Measurements from ENCODE around the gene SNX27.
"Not testable (repeated sequence)": the region's sequence is repeated elsewhere in the genome, so short reads cannot be mapped to it uniquely, and the experiment has no call there.

The SNX27 gene

GRCh38 chr1:151653397-151653796, 41.5 kb downstream of the SNX27 start:
- Histone ChIP-seq H3K79me2 (ENCODE audit: control insufficient read depth, low read length) (peaks cover 8% of the 10 kb centered on the region), H3K27ac (ENCODE audit: low read depth, low read length) (no peak overlapping the region), H3K9me2 (replicated peaks; ENCODE audit: control insufficient read depth, low read length) (no peaks in the 10 kb centered on the region), H3K4me3 (ENCODE audit: low read length) (no peak overlapping the region), H3K4me2 (ENCODE audit: low read length) (no peak overlapping the region), H3F3A (ENCODE audit: control insufficient read depth, insufficient read depth) (no peaks in the 10 kb centered on the region), H4K20me1 (ENCODE audit: control insufficient read depth, insufficient read depth, low read depth, low read length) (no peaks in the 10 kb centered on the region), H3K36me3 (ENCODE audit: control insufficient read depth, low read length) (peaks cover 5% of the 10 kb centered on the region), H3K4me1 (ENCODE audit: control insufficient read depth, low read length) (no peaks in the 10 kb centered on the region), H3K27me3 (ENCODE audit: control insufficient read depth, low read length) (no peaks in the 10 kb centered on the region), H3K9me3 (ENCODE audit: control insufficient read depth, insufficient read depth, low read length) (no peaks in the 10 kb centered on the region)
- TF ChIP-seq EZH2phosphoT487 (IDR thresholded peaks at IDR 0.05; ENCODE audit: borderline replicate concordance, low read length): no peak
- TF ChIP-seq, protein P1, sequence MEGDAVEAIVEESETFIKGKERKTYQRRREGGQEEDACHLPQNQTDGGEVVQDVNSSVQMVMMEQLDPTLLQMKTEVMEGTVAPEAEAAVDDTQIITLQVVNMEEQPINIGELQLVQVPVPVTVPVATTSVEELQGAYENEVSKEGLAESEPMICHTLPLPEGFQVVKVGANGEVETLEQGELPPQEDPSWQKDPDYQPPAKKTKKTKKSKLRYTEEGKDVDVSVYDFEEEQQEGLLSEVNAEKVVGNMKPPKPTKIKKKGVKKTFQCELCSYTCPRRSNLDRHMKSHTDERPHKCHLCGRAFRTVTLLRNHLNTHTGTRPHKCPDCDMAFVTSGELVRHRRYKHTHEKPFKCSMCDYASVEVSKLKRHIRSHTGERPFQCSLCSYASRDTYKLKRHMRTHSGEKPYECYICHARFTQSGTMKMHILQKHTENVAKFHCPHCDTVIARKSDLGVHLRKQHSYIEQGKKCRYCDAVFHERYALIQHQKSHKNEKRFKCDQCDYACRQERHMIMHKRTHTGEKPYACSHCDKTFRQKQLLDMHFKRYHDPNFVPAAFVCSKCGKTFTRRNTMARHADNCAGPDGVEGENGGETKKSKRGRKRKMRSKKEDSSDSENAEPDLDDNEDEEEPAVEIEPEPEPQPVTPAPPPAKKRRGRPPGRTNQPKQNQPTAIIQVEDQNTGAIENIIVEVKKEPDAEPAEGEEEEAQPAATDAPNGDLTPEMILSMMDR (IDR thresholded peaks at IDR 0.05; ENCODE audit: low read depth, low read length, poor library complexity, severe bottlenecking): no peak

GRCh38 chr1:151655371-151655770, 43.5 kb downstream of the SNX27 start:
- peaks cover 9% of the 10 kb centered on the region for H3K36me3 ChIP-seq (ENCODE audit: control insufficient read depth, low read length)
- no peak overlapping the region for H3K27ac ChIP-seq (ENCODE audit: low read depth, low read length)
- no peaks in the 10 kb centered on the region for H3F3A ChIP-seq (ENCODE audit: control insufficient read depth, insufficient read depth)
- no peaks in the 10 kb centered on the region for H4K20me1 ChIP-seq (ENCODE audit: control insufficient read depth, insufficient read depth, low read depth, low read length)
- no peak for TF ChIP-seq EZH2phosphoT487 (IDR thresholded peaks at IDR 0.05; ENCODE audit: borderline replicate concordance, low read length)
- TF ChIP-seq, protein P1 (IDR thresholded peaks at IDR 0.05; ENCODE audit: low read depth, low read length, poor library complexity, severe bottlenecking): no peak
- H3K4me3 ChIP-seq (ENCODE audit: low read length): no peak overlapping the region
- H3K79me2 ChIP-seq (ENCODE audit: control insufficient read depth, low read length): peaks cover 8% of the 10 kb centered on the region
- H3K9me2 ChIP-seq (replicated peaks; ENCODE audit: control insufficient read depth, low read length): no peaks in the 10 kb centered on the region
- H3K9me3 ChIP-seq (ENCODE audit: control insufficient read depth, insufficient read depth, low read length): no peaks in the 10 kb centered on the region
- no peaks in the 10 kb centered on the region for H3K27me3 ChIP-seq (ENCODE audit: control insufficient read depth, low read length)
- no peaks in the 10 kb centered on the region for H3K4me1 ChIP-seq (ENCODE audit: control insufficient read depth, low read length)
- no peak overlapping the region for H3K4me2 ChIP-seq (ENCODE audit: low read length)

DNA sequence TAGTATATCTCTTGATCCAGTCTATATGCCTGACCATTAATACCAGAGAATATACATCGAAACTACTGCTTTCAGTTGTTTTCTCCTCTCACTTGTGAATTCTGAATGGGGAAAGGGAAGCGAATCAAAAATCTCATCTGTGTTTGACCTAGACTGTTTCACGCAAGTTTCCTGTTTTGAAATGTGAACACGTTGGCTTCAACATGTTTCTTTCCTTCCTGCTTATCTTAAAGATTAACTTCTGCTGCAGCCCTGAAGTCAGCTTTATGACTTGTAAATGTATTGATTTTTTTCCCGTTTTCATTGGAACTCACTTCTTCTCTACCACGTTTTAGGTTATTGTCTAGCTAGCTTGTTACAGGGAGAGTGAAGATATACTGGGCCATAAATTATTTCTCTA, 49.9 kb downstream of the SNX27 start:
- Histone ChIP-seq H3K36me3 (ENCODE audit: control insufficient read depth, low read length) (peaks cover 24% of the 10 kb centered on the region), H3K4me2 (ENCODE audit: low read length) (no peak overlapping the region), H3F3A (ENCODE audit: control insufficient read depth, insufficient read depth) (no peaks in the 10 kb centered on the region)

DNA sequence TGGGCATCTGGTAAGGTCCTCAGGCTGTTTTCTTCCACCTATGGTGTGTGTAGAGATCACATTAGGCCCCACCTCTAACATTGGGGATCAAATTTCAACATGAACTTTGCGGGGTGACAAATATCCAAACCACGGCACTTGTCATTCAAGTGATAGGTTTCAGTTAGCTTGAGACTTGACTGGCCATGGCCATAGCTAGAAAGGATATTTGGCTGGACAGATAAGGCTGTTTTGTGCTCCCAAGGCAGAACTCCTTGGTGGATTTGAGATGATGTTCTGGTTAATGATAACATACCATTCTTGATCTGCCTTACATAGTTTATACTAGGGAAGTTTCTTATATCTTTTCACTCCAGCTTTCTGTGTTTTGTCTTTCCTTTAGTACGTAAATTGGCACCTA, 56.2 kb downstream of the SNX27 start:
- Histone ChIP-seq H3K4me2 (ENCODE audit: low read length) (no peak overlapping the region), H3K36me3 (ENCODE audit: control insufficient read depth, low read length) (peaks cover 26% of the 10 kb centered on the region), H3K79me2 (ENCODE audit: control insufficient read depth, low read length) (no peaks in the 10 kb centered on the region), H3F3A (ENCODE audit: control insufficient read depth, insufficient read depth) (no peaks in the 10 kb centered on the region), H3K27me3 (ENCODE audit: control insufficient read depth, low read length) (no peaks in the 10 kb centered on the region), H3K9me2 (replicated peaks; ENCODE audit: control insufficient read depth, low read length) (no peaks in the 10 kb centered on the region), H4K20me1 (ENCODE audit: control insufficient read depth, insufficient read depth, low read depth, low read length) (no peaks in the 10 kb centered on the region), H3K4me1 (ENCODE audit: control insufficient read depth, low read length) (no peaks in the 10 kb centered on the region), H3K27ac (ENCODE audit: low read depth, low read length) (no peak overlapping the region), H3K4me3 (ENCODE audit: low read length) (no peak overlapping the region), H3K9me3 (ENCODE audit: control insufficient read depth, insufficient read depth, low read length) (no peaks in the 10 kb centered on the region)
- TF ChIP-seq, protein P1 (IDR thresholded peaks at IDR 0.05; ENCODE audit: low read depth, low read length, poor library complexity, severe bottlenecking): no peak
- TF ChIP-seq EZH2phosphoT487 (IDR thresholded peaks at IDR 0.05; ENCODE audit: borderline replicate concordance, low read length): no peak

More for the DNA sequence above, 49.9 kb downstream of the SNX27 start:
- H3K9me3 ChIP-seq (ENCODE audit: control insufficient read depth, insufficient read depth, low read length): no peaks in the 10 kb centered on the region
- no peaks in the 10 kb centered on the region for H3K27me3 ChIP-seq (ENCODE audit: control insufficient read depth, low read length)
- no peaks in the 10 kb centered on the region for H3K4me1 ChIP-seq (ENCODE audit: control insufficient read depth, low read length)
- H3K9me2 ChIP-seq (replicated peaks; ENCODE audit: control insufficient read depth, low read length): no peaks in the 10 kb centered on the region
- no peak for TF ChIP-seq EZH2phosphoT487 (IDR thresholded peaks at IDR 0.05; ENCODE audit: borderline replicate concordance, low read length)
- H3K79me2 ChIP-seq (ENCODE audit: control insufficient read depth, low read length): no peaks in the 10 kb centered on the region
- H4K20me1 ChIP-seq (ENCODE audit: control insufficient read depth, insufficient read depth, low read depth, low read length): no peaks in the 10 kb centered on the region
- no peak overlapping the region for H3K4me3 ChIP-seq (ENCODE audit: low read length)
- H3K27ac ChIP-seq (ENCODE audit: low read depth, low read length): no peak overlapping the region

GRCh38 chr1:151670036-151670675, 58.3 kb downstream of the SNX27 start:
- H3K27ac ChIP-seq (ENCODE audit: low read depth, low read length); H3K9me3 ChIP-seq (ENCODE audit: control insufficient read depth, insufficient read depth, low read length); H4K20me1 ChIP-seq (ENCODE audit: control insufficient read depth, insufficient read depth, low read depth, low read length); H3K4me2 ChIP-seq (ENCODE audit: low read length); H3K4me3 ChIP-seq (ENCODE audit: low read length); H3F3A ChIP-seq (ENCODE audit: control insufficient read depth, insufficient read depth); H3K4me1 ChIP-seq (ENCODE audit: control insufficient read depth, low read length); H3K9me2 ChIP-seq (replicated peaks; ENCODE audit: control insufficient read depth, low read length); H3K79me2 ChIP-seq (ENCODE audit: control insufficient read depth, low read length); H3K27me3 ChIP-seq (ENCODE audit: control insufficient read depth, low read length): not testable (repeated sequence)
- H3K36me3 ChIP-seq (ENCODE audit: control insufficient read depth, low read length): peaks cover 18% of the 10 kb centered on the region

Data from DOHH2 (cell line).